Stomach (tissue), 4 donors: Measurements from ENCODE around the gene TFF3.

Experiments
- CTCF ChIP-seq, 7 experiments: fragments of 450-650 bp in 4 of 7; fragments of 200-600 bp in 3 of 7; sonication (generic) in 3 of 7; IDR thresholded peaks; one replicate each; pipeline ENCODE4 v1.5.1; 2016 to 2019; ENCODE audit warnings: antibody characterized with exemption in 7 of 7, control low read depth in 2 of 7, mild to moderate bottlenecking in 1 of 7
- EP300 ChIP-seq: sonication (generic); formaldehyde crosslinking; IDR thresholded peaks from one replicate; pipeline ENCODE4 v1.6.1; 2017; ENCODE audit warnings: antibody characterized with exemption
- POLR2A ChIP-seq, 4 donors: fragments of 450-650 bp; IDR thresholded peaks; one replicate each; pipeline ENCODE4 v1.6.1; 2016; ENCODE audit warnings: antibody characterized with exemption in 4 of 4, control low read depth in 2 of 4, mild to moderate bottlenecking in 1 of 4, moderate library complexity in 1 of 4

DNA sequence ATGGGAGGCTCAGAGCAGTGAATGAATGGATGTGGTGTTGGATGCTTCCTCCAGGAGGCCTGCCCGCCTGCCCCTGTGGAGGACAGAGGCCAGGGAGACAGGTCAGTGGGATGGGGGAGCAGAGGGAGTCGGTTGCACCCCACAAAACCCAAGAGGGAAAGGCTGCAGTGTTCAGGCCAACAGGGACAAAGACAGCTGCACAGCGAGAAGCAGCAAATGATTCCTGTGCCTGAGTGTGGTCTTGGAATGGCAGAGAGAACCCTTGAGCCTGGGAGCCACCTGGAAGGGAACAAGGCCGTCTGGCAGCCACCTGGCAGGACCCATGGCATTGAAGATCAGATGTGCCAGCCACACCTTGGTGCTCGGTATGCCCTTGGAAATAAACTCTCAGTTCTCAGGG lies 8.1 kb downstream of the TFF3 start:
- TF ChIP-seq POLR2A (IDR thresholded peaks at IDR 0.05), result no peak
- no peak for TF ChIP-seq EP300
- no peak for TF ChIP-seq CTCF (IDR thresholded peaks at IDR 0.05)
